ENCODE results near the gene ZSWIM8. TPM values are rescaled to one million over a fixed set of nuclear protein-coding genes. Genes with fewer than 3 reads are reported as not detected.

Gene ZSWIM8
- total and polyA plus RNA-seq, 10 of the 15 experiments (the other 5 are each of a cell fraction or from before 2014, with no cell fraction given), result 7.8 to 47.1 (median 23.6) TPM

- ATAC-seq (no peak), DNase-seq (ENCODE audit: low read depth, low spot score) (no peak), FAIRE-seq (no peak)
- CTCF ChIA-PET, result interaction anchor here (1.0 to 2.5 kb wide), 2 partner anchors 13 to 42 kb away, joined by 4 to 9 read pairs; a partner anchor contains a TSS
- H3K9ac ChIP-seq (ENCODE audit: control insufficient read depth, insufficient read depth, low read length), result no peak overlapping the region
- WGBS (ENCODE audit: insufficient coverage, insufficient replicate concordance, low lambda C conversion rate, missing lambda C conversion rate), result 79% methylated on average over 13 of the region's 13 CpGs
- POLR2A ChIA-PET, result interaction anchor here (1.2 kb wide), 2 partner anchors 10 to 27 kb away, joined by 4 read pairs; no protein-coding TSS in a partner anchor
- H3K36me3 ChIP-seq (ENCODE audit: control insufficient read depth in 2 of 2, insufficient read depth in 2 of 2, low read length in 1 of 2), result peaks cover 4 to 6% of the 10 kb centered on the region in 2 experiments
- no peaks in the 10 kb centered on the region for H3K27me3 ChIP-seq (replicated peaks in 1 of 2; ENCODE audit: control insufficient read depth in 2 of 2, insufficient read depth in 2 of 2, low read length in 1 of 2)
- H3K4me2 ChIP-seq (ENCODE audit: control insufficient read depth, insufficient read depth), result no peak overlapping the region
- H3K4me3 ChIP-seq, result no peak overlapping the region
- intact Hi-C loops (cut with micrococcal nuclease; ENCODE audit: unreplicated experiment), result loop anchor here (5.0 kb wide), 1 partner anchor 42 kb away; a partner anchor contains a TSS
- SMC1A ChIA-PET (ENCODE audit: uncharacterized antibody, unreplicated experiment), result no interaction called here
- no peaks in the 10 kb centered on the region for H3K9me3 ChIP-seq (replicated peaks; ENCODE audit: control insufficient read depth, insufficient read depth, low read length)
- H3K4me1 ChIP-seq (ENCODE audit: control insufficient read depth, insufficient read depth, low read length), result peaks cover 6% of the 10 kb centered on the region; the same call in 1 of the 2 replicates
- no peaks in the 10 kb centered on the region for H4K20me1 ChIP-seq (ENCODE audit: control insufficient read depth, insufficient read depth)
- RAD21 ChIA-PET (ENCODE audit: unreplicated experiment), result no interaction called here
- no peak overlapping the region for H2AFZ ChIP-seq (ENCODE audit: control insufficient read depth, low read depth, low read length)
- H3K79me2 ChIP-seq (ENCODE audit: control insufficient read depth, insufficient read depth, low read length), result peaks cover 17% of the 10 kb centered on the region
- in situ Hi-C loops (cut with MboI), result no loop called here
- BruUV-seq (replicated peaks), result no TSS peak
- H3K27ac ChIP-seq (ENCODE audit: control insufficient read depth, insufficient read depth), result no peak overlapping the region
- no peak for TF ChIP-seq NKRF (conservative IDR thresholded peaks at IDR 0.05)
- TF ChIP-seq PAX5 (IDR thresholded peaks at IDR 0.05; ENCODE audit: borderline replicate concordance, low read depth, low read length), result no peak
- no peak for TF ChIP-seq ASH2L (IDR thresholded peaks at IDR 0.05; ENCODE audit: borderline replicate concordance, low read depth)
- no peak for TF ChIP-seq SMC3 (IDR thresholded peaks at IDR 0.05; ENCODE audit: borderline replicate concordance, low read length)
- no peak for TF ChIP-seq HDGF (IDR thresholded peaks at IDR 0.05)
- no peak for TF ChIP-seq ZZZ3 (IDR thresholded peaks at IDR 0.05; ENCODE audit: control insufficient read depth, insufficient read length, low read depth)
- TF ChIP-seq ZNF207 (IDR thresholded peaks at IDR 0.05; ENCODE audit: borderline replicate concordance), result no peak
- TF ChIP-seq POU2F2 (IDR thresholded peaks at IDR 0.05; ENCODE audit: borderline replicate concordance, low read depth, low read length), result no peak
- TF ChIP-seq ZSCAN29 (IDR thresholded peaks at IDR 0.05), result no peak
- no peak for TF ChIP-seq USF2 (IDR thresholded peaks at IDR 0.05; ENCODE audit: borderline replicate concordance, low read depth, low read length)
- no peak for TF ChIP-seq BACH1 (IDR thresholded peaks at IDR 0.05; ENCODE audit: borderline replicate concordance)
- TF ChIP-seq NR2C2 (IDR thresholded peaks at IDR 0.05; ENCODE audit: borderline replicate concordance, control insufficient read depth, insufficient read length, low read depth), result no peak
- TF ChIP-seq FOXK2 (IDR thresholded peaks at IDR 0.05), result no peak
- no peak for TF ChIP-seq TBL1XR1 (IDR thresholded peaks at IDR 0.05; ENCODE audit: low read depth, low read length)
- no peak for TF ChIP-seq BCLAF1 (IDR thresholded peaks at IDR 0.05)
Observed at GRCh38 chr10:73814276-73814895, 29.0 kb downstream of the ZSWIM8 start.

All from GM12878 (cell line).